GM21360 (cell line): ENCODE results near the gene ERCC5.
A peak's percentile ranks its signal among the peaks of the same experiment; 100 is the strongest.

Source experiments
- ATAC-seq: cut with Tn5 transposase; IDR thresholded peaks from one replicate; pipeline ENCODE4 v1.9.1; 2021; ENCODE audit warnings: mild to moderate bottlenecking, moderate library complexity; ENCODE audit not compliant: unreplicated experiment

The ERCC5 gene

DNA sequence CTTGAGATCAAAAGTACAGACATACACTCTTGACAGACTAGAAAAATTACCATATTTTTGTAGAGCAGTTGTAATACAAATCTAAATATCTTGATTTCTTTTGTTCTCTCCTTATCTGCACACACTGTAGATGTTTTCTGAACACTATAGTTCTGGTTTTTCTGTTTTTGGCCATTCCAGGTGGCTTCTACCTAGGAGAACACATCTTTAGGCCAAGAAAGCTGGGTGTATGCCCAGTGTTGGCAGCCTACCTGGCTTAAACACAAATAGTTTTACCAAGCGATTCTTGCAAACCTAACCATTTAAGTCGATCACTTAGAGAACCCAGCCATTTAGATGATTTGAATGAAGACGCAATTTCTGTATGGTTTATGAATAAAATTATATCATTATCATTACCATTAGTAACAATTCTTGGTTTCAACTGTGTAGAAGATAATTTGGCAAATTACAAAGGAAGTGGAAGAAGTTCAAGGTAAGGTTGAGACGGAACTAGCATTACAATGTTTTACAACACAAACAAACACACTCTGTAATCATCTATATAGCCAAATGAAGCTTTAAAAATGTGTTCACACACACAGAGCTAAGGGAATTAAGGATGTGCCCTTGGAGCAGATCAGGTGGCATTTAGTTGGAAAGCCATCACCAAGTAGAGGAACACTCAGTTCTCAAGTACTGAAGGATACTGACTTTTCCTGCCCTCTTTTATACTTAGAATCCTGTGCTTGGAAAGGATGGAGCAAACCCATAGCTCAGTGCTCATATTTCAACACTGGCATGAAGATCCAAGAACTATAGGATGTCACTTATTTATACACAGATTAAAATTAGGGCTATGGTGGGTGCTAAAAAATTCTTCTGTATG, 36.2 kb downstream of the ERCC5 start:
- no peak for ATAC-seq

DNA sequence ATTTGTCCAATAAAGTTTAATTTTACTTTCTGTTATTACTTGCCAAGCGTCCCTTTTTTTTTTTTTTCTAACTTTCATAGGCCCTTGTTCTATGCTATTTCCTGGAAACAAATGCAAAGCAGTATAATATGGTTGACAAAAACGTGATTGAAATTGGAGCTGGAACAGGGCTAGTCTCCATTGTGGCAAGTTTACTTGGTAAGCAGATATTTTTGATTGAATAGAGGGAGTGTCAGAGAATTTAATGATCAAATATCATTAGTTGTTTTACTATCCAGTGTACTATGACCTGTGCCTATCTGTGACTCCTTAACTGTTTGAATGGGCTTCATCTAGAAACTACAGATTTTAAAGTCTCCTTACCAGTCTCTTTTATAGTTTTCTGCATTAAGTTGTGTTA, 46.7 kb downstream of the ERCC5 start:
- ATAC-seq: no peak

DNA sequence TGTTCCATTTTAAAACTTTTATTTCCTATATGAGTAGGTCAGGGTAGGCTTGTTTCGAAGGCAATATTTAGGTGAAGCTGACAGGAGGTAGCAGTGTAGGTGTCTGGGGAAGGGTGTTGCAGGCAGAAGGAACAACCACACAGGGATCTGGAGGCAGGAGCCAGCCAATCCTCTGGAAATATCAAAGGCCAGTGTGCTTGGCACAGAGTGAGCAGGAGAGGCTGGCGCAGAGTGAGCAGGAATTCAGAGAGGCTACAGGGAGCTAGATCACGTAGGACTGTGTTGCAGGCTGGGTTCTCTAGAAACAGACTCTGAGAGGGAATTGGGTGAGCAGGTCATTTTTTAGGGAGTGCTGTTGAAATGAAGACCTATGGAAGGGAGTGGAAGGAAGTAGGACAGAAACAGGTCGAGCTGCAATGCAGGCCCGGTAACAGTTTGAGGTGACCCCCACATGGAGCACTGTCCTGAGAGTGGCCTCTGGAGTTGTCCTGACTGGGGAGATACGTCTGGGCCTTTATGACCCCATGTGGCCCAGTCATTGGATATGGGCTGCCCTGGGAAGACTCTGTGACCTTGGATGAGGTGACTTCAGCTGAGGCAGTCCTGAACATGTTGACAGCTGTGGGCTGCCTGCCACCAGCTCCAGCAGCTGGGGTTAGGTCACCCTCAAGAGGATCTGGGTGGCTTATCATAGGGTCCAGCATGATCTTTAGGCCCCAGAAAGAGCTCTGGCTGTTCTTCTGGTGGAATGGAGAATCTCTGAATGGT, 51.7 kb downstream of the ERCC5 start:
- ATAC-seq: no peak

DNA sequence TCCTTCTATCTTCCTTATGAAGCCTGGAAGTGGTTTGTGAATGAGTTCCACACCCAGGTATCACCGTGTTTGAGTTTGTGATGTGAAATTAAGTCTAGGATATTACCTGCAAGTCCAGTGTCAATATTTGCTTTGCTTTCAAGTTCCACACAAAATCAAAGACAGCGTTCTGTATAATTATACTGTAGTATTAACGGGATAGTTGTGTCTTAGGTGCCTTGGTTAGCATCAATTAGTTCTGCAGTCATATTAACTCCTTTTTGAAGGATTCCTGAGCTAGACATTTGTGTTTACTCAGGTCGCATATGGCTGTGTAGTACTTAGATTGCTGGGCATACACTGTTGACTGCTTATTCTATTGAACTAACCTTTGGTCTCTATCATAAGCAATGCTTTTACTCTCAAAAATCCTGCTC, 54.4 kb downstream of the ERCC5 start:
- ATAC-seq: no peak

DNA sequence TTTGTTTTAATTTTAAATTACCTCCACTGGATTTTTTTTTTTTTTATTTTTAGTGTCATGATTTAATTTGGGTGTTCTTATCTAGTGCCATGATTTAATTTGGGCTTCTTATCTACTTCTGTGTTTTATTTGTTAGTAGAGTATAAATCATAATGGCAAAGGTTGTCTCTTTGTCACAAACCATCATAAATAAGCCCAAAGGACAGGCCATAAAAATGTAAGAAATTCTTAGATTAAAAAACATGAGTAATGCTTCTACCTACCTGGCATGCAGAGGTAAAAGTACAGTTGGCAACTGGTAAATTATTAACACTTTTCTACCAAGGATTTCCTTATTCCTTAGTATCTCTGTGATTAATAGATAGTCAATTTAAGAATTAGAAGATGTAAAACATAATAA, 55.2 kb downstream of the ERCC5 start:
- ATAC-seq: no peak

DNA sequence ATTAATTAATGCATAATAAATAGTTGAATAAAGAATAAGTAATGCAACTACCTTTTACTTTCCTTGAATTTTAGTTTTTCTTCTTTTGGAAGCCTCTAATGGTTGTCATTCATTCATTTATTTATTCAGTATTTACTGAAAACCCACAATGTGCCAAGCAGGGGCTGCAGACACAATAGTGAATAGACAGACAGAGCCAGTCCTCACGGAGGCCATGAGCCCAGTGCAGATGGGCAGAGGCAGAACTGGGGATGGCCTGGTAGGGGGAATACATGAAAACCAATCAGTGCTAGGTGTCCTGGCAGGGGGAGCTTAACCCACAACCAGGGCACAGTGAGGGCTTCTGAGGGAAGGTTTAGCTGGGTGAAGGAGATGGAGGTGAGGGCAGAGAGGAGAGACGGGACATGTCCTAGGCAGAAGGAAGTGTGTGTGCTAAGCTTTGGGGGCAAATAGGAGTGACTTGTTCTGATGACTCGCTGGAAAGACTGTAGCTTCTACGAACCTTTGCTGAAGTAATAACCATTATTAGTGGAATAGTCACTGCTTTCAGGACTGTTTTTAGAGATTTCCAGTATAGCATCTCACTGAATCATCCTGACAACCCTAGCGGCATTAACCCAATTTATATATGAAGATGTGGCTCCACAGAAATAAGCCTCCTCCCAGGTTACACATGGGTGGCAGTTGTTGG, 55.9 kb downstream of the ERCC5 start:
- no peak for ATAC-seq

DNA sequence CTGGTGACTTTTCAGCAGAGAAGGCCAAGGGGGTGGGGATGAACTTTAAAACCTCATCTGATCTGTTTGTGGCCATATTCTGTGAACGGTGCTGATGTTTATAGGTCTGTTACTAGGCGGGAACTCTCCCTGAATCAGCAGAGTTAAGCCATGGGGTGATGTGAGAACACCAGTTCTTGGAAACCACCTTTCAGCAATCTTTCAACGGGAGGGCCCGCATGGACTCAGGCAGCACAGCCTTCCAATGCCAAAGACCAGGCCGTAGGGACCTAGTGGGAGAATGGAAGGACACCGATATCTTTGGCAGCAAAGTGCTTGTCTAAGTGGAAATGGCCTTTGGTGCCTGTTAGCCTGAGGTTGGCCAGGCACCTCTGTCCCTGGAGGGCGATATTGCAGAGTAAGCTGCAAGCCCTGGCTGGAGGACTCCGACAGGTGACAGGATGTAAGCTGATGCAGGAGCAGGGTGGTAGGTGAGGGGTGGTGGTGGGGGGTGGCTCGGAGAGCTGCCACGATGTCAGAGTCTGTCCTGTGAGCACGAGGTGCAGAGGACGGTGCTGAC, 57.0 kb downstream of the ERCC5 start:
- no peak for ATAC-seq

DNA sequence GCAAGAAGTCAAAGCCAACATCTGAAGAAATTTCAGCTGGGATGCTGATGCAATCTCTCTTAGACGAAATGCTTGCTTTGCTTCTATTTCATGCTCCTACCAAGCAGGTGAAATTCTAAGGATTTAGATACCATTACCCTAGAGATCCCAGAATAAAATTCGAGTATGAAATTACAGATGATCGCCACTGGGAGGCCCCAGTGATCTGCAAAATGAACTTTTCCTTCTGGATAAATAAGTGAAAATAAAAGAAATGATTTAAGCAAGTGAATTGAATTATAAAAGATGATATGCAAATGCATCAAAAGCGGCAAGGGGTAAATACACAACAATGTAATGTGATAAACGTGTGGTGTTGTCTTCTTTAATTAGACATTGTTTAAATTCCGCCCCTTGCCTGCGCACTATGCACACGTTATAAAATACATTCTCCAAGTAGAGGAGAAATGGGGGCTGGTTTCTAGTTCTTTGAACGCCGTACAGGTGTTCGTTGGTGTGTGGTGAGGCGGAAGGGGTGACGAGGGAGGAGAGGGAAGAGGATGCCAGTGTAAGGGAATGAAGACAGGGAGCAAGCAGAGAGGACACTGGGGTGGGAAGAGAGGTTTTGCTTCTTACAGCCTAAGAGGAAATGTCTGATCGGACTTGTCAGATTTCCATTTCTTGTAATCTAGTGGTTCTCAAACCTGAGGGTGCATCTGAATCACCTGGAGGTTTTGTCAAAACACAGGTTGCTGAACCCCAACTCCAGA, 58.0 kb downstream of the ERCC5 start:
- no peak for ATAC-seq

DNA sequence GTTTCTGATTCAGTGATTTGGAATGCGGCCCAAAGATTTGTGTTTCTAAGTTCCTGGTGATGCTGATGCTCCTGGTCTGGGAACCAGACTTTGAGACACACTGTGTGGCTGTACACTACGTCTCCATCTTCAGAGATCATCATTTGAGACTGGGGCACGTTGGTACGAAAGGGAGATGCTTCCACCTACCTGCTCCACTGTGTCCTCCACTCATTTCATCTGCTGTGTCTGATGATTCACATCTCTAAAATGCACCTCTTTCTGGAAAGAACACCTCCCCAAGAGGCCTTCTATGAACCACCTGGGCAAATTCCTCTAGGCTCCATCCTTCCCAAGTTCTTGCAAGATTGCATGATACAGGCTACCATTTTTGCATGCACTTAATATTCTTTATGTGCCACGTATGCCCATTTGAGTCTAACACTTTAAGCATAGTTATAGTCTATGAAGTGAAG, 58.6 kb downstream of the ERCC5 start:
- no peak for ATAC-seq

DNA sequence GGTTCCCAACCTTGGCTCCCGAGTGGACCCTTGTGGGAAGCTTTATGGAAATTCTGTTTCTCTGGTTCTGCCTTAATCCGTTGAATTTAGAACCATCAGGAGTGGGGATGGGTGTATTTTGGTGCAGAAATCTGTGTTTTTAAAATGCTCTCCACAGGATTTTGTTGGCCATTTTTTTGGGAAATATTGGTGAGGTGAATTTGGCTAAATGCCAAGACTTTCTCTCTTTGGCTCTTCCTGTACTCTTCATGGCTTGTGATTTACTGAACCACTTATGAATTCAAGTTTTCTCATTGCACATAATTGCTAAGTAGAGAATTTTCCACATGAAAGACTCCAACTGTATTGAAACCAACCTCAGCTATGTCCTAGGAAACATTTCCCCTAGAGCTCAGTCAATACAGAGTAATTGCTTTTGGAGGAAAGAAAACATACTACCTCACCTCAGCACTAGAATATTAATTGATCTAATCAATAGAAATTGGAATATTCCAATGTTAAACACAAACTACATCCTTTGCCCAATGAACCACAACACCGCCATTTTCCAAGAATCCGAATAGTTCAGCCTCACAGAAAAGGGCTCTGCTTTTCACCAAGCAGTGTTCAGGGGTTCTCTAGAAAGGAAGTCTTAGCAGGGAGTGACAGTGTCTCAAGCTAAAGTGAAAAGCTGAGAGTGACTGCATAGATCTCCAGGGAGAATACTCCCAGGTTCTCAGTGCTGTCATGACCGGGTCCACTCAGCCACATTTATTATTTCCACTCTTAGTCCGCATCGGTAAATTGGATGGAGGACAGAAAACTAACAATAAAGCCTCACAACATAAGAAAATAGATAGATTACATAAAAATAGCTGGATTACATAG, 60.3 kb downstream of the ERCC5 start:
- no peak for ATAC-seq

DNA sequence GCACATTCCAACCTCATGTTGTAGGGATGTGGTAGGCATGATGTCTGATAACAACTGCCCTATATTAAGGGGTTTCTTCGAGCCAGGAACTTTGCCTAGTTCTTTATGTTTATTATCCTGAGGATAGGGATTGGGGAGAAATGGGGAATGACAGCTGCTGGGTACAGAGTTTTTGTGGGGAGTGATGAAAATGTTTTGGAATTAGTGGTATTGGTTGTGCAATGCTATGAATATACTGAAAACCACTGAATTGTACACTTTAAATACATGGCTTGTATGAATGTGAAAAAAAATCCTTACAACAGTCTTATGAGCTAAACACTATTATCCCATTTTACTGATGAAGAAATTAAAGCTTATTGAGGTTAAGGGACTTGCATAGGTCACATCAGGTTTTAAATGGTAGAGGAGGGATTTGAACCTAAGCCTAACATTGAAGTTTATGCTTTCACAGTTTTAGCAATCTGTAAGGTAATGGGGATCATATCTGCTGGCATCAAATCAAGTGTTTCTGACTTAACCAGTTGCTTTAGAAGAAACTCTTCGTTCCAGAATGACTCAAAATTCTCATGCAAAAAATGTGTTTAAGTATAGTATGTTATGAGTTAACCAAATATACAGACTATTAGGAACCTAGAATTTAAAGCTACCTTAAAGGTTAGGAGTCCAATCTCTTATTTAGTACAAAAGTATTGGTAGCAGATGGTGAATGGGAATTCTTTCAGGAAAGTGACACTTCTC, 61.4 kb downstream of the ERCC5 start:
- ATAC-seq: peak; percentile 87

DNA sequence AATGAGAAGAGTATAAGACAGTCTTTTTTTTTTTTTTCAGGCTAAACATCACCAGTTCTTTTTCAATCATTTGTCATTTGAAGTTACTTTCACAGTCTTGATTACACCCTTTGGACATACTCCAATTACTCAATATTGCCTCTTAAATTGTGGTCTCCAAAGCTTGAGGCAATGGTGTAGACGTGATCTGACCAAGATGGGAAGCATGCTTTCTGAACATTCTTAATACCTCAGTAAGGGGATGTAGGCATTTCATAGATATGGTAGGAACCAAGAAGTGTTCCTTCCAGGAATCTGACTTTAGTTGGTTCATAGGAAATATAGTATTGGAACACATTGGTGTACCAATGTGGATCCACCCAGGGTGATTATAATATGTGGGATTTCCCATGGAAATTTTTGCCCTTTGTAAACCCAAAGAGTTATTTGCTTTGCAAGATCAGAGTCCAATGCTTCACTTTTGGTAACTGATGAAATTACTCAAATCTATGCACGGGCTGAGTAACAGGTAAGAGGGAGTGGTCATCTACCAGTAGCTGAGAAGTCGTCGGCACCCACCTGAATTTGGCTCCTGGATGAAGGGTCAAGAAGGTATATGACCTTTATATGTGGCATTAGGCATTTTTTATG, 62.2 kb downstream of the ERCC5 start:
- ATAC-seq: no peak

DNA sequence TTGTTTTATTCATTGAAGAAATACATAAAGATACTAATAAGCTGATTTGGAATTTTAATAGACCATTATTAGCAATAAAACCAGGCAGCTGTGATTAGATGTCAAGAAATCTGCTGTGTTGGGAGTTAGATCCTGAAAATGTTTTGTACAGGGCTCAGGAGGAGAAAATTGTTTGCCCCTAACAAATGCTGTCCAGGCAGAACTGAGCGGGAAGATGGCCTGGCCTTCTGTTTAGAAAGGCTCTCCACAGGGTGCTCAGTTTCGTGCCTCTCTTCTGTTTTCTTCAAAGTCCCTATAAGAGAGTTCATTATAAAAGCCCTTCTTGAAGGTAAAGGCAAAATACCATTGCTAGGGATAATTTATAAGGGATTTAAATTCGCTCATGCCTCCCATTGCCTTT, 64.1 kb downstream of the ERCC5 start:
- no peak for ATAC-seq

DNA sequence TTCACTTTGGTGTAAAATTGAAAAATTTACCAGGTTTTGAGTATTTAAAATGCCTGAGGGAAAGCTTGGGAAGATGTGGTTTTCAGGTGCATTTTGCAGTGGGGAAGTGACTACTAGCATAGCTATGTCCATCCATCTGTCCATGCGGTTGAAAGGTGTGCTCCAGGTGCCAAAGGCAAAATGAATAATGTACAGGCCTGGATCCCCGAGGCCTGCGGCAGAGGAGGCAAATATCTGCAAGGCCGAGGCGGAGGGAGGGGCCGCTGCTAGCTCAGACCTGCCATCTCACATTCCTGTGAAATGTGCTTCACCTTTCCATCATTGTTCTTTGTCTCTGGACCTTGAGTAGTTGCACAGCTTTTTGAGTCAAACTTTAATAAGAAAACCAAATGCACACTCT, 65.5 kb downstream of the ERCC5 start:
- ATAC-seq: no peak

DNA sequence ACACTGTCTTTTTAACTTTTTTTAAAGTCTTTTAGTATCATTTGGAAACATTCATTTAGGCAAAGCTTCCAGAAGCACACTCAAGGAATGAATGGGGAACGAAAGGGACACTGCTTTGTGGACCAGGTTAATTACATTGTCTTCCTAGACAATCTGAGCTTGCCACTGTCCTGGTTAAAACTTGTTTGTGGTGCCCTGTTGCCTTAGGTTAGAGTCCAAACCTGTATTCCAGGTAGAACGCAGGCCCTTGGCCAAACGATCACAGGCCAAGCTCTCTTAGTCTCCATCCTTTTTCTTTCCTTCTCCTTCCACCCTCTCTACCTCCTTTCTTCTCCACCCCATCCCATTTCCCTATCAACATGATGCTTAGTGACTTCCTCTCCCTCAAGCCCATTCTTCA, 66.8 kb downstream of the ERCC5 start:
- ATAC-seq: no peak

DNA sequence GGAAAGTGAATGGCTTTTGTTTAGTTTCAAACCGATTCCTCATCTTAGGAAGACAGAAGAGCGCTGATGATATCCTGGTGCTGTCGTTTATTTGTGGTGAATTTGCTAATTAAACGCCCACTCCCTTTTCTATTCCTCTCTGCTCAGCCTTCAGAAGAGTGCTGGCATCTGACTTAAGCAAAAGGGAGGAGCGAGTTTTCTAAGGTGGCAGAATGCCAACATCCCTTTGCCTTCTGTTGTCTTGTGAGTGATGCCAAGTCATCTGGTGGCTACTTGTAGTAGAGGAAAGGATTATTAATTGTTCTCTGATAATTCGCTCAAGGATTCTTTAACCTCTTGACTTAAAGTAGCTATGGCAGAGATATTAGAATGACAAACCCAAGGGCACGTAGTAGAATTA, 68.1 kb downstream of the ERCC5 start:
- ATAC-seq: no peak

DNA sequence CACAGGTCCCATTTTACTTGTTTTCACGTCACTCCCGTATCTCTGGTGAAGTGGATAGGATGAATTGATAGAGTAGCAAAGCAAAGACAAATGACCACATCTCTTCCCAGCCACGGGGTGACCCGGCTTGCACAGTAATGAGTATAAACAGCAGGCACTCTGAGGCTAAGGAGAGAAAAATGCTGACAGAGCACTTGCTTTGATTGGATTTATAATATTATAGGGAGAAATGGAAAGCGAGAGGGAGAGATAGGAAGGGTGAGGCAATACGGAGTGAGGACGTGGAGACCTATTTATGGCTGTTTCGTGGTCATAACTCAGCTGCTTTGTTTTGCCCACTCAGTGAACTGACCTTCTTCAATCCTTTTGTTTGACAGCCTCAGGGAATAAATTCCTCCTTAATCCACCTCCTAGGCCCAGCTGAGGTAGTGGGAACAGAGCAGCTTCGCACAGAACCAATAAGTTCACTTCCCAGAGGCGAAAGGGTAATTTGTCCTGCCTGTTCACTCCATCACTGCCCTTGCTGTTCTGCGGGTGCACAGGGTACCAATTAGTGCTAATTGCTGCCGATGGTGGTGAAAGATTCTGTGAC, 68.6 kb downstream of the ERCC5 start:
- no peak for ATAC-seq

DNA sequence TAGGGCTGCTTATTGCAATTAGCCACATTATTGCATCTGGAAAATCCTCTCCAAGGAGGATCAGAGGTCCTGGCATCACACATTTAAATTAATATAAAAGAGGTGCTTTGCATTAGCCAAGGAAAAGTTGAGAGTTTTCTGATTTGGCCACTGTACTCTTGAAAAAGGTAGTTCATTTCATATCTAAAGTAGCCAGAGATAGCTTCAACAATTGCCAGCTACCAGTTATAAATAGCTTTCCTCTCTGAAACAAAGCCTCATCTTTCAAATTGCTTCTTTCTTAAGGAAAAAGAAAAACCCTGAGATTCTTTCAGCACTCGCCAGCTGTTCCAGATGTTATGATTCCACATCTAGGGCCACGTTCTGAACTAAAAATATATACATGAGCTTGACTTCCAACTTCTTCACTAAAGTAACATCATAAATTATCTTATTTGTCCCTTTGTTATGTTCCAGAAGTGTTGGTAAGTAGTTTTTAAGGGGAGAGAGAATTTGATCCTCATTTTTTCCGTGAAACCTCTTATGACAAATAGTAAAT, 69.6 kb downstream of the ERCC5 start:
- ATAC-seq: no peak
